ENCODE measurements around the gene CDKL2.

DNA sequence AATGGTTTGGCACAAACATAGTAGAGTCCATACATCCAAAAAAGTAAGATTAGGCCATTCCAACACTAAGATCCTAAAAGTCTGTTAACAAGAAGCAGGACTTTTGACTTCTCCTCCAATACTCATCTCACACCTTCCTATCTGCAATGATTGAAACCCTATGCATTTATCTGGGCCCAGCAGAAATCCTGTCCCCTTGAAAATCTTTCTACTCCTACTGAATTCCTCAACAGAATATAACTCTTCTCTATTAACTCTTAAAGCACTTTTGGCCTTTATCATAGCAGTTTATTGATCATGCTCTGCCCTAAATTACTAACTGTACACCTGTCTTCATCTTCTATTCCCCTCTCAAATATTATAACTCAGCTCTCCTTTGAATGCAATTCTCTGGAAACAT is 38.3 kb upstream of the CDKL2 start:
- TF ChIP-seq, protein P1, sequence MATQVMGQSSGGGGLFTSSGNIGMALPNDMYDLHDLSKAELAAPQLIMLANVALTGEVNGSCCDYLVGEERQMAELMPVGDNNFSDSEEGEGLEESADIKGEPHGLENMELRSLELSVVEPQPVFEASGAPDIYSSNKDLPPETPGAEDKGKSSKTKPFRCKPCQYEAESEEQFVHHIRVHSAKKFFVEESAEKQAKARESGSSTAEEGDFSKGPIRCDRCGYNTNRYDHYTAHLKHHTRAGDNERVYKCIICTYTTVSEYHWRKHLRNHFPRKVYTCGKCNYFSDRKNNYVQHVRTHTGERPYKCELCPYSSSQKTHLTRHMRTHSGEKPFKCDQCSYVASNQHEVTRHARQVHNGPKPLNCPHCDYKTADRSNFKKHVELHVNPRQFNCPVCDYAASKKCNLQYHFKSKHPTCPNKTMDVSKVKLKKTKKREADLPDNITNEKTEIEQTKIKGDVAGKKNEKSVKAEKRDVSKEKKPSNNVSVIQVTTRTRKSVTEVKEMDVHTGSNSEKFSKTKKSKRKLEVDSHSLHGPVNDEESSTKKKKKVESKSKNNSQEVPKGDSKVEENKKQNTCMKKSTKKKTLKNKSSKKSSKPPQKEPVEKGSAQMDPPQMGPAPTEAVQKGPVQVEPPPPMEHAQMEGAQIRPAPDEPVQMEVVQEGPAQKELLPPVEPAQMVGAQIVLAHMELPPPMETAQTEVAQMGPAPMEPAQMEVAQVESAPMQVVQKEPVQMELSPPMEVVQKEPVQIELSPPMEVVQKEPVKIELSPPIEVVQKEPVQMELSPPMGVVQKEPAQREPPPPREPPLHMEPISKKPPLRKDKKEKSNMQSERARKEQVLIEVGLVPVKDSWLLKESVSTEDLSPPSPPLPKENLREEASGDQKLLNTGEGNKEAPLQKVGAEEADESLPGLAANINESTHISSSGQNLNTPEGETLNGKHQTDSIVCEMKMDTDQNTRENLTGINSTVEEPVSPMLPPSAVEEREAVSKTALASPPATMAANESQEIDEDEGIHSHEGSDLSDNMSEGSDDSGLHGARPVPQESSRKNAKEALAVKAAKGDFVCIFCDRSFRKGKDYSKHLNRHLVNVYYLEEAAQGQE (IDR thresholded peaks at IDR 0.05) = no peak
- TF ChIP-seq EP300 (IDR thresholded peaks at IDR 0.05) (no peak), CTCF (IDR thresholded peaks at IDR 0.05) (no peak), POLR2AphosphoS2 (conservative IDR thresholded peaks at IDR 0.05; ENCODE audit: low read length) (no peak), CHD2 (IDR thresholded peaks at IDR 0.05; ENCODE audit: low read length, partially characterized antibody) (no peak)
- TF ChIP-seq, protein P2, sequence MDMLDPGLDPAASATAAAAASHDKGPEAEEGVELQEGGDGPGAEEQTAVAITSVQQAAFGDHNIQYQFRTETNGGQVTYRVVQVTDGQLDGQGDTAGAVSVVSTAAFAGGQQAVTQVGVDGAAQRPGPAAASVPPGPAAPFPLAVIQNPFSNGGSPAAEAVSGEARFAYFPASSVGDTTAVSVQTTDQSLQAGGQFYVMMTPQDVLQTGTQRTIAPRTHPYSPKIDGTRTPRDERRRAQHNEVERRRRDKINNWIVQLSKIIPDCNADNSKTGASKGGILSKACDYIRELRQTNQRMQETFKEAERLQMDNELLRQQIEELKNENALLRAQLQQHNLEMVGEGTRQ (IDR thresholded peaks at IDR 0.05) = no peak
